Retinal pigment epithelial cell (primary cell): ENCODE measurements around the gene BIRC2.

Source experiments
- DNase-seq: peaks from one replicate; pipeline ENCODE4 v3.0.0-alpha.2; 2010; ENCODE audit warnings: low read depth
- H3K4me3 ChIP-seq: 2 replicates; pipeline ENCODE4 v1.5.1; 2011; ENCODE audit warnings: mild to moderate bottlenecking, low read length, control low read depth, moderate library complexity
- CTCF ChIP-seq: conservative IDR thresholded peaks from 2 replicates; pipeline ENCODE4 v1.5.1; 2011; ENCODE audit warnings: low read depth, low read length, control low read depth, inconsistent platforms

BIRC2 gene

GRCh38 chr11:102406099-102406498 is 59.1 kb downstream of the BIRC2 start:
- H3K4me3 ChIP-seq: no peak overlapping the region
- DNase-seq: no peak
- no peak for TF ChIP-seq CTCF

GRCh38 chr11:102407901-102408300 is 60.9 kb downstream of the BIRC2 start:
- H3K4me3 ChIP-seq: no peak overlapping the region
- no peak for TF ChIP-seq CTCF
- DNase-seq: no peak

GRCh38 chr11:102408339-102408738 is 61.3 kb downstream of the BIRC2 start:
- TF ChIP-seq CTCF: no peak
- H3K4me3 ChIP-seq: no peak overlapping the region
- no peak for DNase-seq

- no peak for TF ChIP-seq CTCF
- H3K4me3 ChIP-seq: no peak overlapping the region
- DNase-seq: no peak
Observed at GRCh38 chr11:102410382-102410784, 63.4 kb downstream of the BIRC2 start.

GRCh38 chr11:102411142-102411541 is 64.1 kb downstream of the BIRC2 start:
- no peak for TF ChIP-seq CTCF
- H3K4me3 ChIP-seq: no peak overlapping the region
- DNase-seq: no peak

- no peak overlapping the region for H3K4me3 ChIP-seq
- no peak for TF ChIP-seq CTCF
- no peak for DNase-seq
Observed at GRCh38 chr11:102413497-102413896, 66.5 kb downstream of the BIRC2 start.

GRCh38 chr11:102414559-102414958 is 67.5 kb downstream of the BIRC2 start:
- TF ChIP-seq CTCF: no peak
- no peak for DNase-seq
- no peak overlapping the region for H3K4me3 ChIP-seq
